NCI-H82 (cell line): ENCODE results near the gene IKZF4.
"Not testable (repeated sequence)": the region's sequence is repeated elsewhere in the genome, so short reads cannot be mapped to it uniquely, and the experiment has no call there.

Experiments used
- DNase-seq: peaks from one replicate; lab custom pipeline; 2025; lab: John Stamatoyannopoulos, UW

IKZF4 gene

GRCh38 chr12:56020423-56021184 lies at the start of gene IKZF4:
Gene IKZF4, plus strand, starts transcription at chr12:56021043. Its CDS starts 451 bp downstream, at chr12:56021494.
- peak; percentile 65 for DNase-seq

GRCh38 chr12:55972042-55972441 lies 48.8 kb upstream of the IKZF4 start:
- no peak for DNase-seq

GRCh38 chr12:55972456-55972855 lies 48.4 kb upstream of the IKZF4 start:
- DNase-seq, result no peak

- DNase-seq, result peak; percentile 45
Observed at GRCh38 chr12:55972911-55973598, 47.8 kb upstream of the IKZF4 start.

- peak; percentile 100 for DNase-seq
Observed at GRCh38 chr12:55973599-55974307, 47.1 kb upstream of the IKZF4 start, which contains the start of gene RAB5B. Gene RAB5B, plus strand, starts transcription at chr12:55974078. Its CDS starts 12,883 bp downstream, at chr12:55986961.

GRCh38 chr12:55974308-55974730 lies 46.5 kb upstream of the IKZF4 start:
- peak; percentile 77 for DNase-seq

- DNase-seq, result no peak
Observed at GRCh38 chr12:55978393-55978792, 42.5 kb upstream of the IKZF4 start.

GRCh38 chr12:55979069-55979468 lies 41.8 kb upstream of the IKZF4 start:
- no peak for DNase-seq

- DNase-seq, result not testable (repeated sequence)
Observed at GRCh38 chr12:55981882-55982281, 39.0 kb upstream of the IKZF4 start.

GRCh38 chr12:55982319-55982936 lies 38.4 kb upstream of the IKZF4 start:
- no peak for DNase-seq

GRCh38 chr12:55983232-55983842 lies 37.5 kb upstream of the IKZF4 start:
- no peak for DNase-seq

GRCh38 chr12:55984861-55985260 lies 36.0 kb upstream of the IKZF4 start:
- DNase-seq, result no peak

- DNase-seq, result no peak
Observed at GRCh38 chr12:55985341-55985740, 35.5 kb upstream of the IKZF4 start.

- not testable (repeated sequence) for DNase-seq
Observed at GRCh38 chr12:55985976-55986375, 34.9 kb upstream of the IKZF4 start.

- no peak for DNase-seq
Observed at GRCh38 chr12:55991110-55991509, 29.7 kb upstream of the IKZF4 start.

GRCh38 chr12:55993230-55993853 lies 27.5 kb upstream of the IKZF4 start:
- DNase-seq, result no peak

GRCh38 chr12:55995366-55995765 lies 25.5 kb upstream of the IKZF4 start:
- DNase-seq, result no peak

- DNase-seq, result peak; percentile 80
Observed at GRCh38 chr12:55996201-55996714, 24.6 kb upstream of the IKZF4 start.

- DNase-seq, result peak; percentile 97
Observed at GRCh38 chr12:55996715-55997534, 23.9 kb upstream of the IKZF4 start, which contains the start of gene SUOX. Gene SUOX, plus strand, starts transcription at chr12:55997276. Its CDS starts 4,946 bp downstream, at chr12:56002222.

- DNase-seq, result no peak
Observed at GRCh38 chr12:55997535-55997859, 23.3 kb upstream of the IKZF4 start.
